NCI-H82 (cell line): Measurements from ENCODE around the gene POT1.

Experiments used
- DNase-seq: peaks from one replicate; lab custom pipeline; 2025; lab: John Stamatoyannopoulos, UW

Gene POT1

DNA sequence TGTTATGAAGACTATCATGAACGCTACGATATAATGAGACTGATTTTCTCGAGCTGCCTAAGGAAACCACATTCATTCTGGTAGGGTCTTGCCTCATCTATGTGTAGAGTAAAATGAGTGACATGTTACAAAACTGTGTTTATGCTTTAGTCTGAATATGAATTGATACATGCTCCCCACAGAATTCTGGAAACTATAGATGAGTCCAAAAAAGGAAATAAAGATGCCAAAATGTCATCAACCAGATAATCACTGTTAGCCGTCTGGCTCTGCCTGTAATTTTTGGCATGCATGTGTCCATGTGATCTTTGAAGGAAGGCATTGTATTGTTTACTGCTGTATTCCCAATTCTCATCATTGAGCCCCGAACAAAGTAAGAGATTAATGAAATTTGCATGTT is 121.4 kb downstream of the POT1 start:
- no peak for DNase-seq

DNA sequence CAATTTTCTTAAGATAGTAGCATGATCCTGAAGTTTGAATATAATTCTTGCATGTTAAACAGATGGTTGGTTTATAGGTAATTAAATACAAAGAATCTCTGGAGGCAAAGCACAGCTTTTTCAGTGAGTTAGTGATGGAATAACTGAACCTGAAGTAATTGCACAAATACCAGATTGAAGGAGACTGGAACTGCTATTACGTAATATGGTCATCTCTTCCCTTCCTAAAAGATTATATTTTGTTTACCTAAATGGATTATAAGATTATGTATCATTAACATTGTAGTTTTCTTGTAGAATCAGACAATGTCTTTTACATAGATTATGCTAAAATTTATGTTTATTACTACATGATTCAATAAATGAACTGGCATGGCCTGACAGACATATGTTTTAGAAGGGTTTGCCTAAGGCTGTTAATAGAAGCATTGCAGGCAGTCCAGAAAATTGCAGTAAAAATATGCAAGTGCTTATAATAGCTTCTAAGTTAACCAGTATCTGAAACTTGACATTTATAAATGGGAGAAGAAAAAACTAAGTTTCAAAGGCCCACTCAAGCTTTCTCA is 128.2 kb downstream of the POT1 start:
- no peak for DNase-seq

DNA sequence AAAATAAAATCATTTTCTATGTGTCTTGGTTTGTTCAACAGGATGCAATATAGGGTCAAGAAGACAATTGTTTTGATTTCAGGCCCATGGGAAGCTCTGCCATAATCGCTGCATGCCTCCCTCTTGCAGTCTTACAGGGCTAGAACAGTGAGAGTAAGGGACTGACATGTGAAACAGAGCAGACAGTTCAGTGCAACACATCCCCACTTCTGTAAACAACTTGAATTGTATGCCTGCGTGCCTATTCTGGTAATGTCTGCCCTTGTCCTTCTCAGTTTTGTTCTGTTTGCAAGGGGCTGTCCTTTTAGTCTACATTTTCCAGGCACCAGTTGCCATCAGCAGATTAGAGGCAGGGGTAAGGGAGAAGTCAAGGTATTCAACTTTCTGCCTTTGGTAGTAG is 129.2 kb downstream of the POT1 start:
- no peak for DNase-seq

DNA sequence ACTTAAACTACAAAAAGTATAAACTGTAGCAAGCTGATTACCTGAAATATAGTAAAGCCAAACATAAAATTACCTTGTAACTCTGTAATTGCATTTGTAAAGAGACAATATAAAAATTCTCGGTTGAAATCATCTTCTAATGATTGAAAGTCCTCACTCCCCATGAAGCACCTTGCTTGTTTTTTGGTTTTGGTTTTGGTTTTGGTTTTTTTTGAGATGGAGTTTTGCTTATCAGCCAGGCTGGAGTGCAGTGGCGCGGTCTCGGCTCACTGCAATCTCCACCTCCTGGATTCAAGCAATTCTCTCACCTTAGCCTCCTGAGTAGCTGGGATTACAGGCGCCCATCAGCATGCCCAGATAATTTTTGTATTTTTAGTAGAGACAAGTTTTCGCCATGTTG is 130.2 kb downstream of the POT1 start:
- no peak for DNase-seq

DNA sequence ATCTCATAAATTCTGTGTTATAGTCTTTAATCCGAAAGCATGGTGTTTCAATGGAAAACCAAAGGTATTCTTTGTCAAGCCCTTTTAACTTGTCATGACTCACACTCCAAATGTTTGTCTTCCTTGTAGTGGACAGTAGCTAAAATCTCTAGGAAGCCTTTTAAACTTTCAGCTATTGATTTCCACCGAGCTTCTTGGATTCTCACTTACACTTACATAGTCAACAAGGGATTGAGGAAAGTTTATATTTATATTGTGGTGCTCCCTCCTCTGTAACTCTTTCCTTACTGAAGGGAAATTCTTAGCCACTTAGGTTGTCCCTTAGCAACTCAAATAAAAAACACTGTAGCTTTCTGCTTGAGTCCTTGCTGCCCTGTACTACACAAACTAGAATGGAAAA is 132.9 kb downstream of the POT1 start:
- no peak for DNase-seq

DNA sequence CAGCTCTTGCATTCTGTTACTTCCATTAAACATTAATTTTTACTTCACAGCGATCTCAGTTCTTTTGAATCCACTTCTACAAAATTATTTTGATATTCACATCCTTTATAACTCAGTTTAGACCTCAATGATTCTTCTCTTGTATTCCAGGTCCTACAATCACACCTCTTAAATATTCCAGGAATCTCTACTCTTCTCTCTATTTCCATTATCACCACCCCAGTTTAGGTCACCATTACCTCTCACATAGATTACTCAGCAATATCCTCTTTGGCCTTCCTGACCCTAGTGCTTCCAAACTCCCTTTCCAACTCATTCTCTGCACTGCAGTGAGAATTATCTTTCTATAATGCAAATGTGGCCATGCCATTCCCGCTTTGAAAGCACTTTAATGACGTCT is 136.9 kb downstream of the POT1 start:
- no peak for DNase-seq

DNA sequence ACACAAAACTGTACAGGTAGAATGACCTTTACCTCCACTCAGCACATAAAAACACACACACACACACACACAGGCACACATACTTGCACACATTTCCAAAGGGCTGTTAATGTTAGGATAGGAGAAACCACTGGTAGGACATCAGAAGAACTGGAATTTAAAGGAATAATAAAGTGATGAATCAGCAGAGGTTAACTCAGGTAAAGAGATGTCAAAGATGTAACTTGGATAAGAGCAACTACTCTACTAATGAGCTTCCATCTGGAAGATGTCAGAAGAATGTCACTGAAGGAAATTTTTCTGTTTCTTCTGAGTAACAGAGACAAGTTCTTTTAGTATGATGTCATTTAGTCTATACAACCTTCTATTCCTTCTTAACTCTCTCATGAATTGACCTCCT is 137.6 kb downstream of the POT1 start:
- DNase-seq: no peak

DNA sequence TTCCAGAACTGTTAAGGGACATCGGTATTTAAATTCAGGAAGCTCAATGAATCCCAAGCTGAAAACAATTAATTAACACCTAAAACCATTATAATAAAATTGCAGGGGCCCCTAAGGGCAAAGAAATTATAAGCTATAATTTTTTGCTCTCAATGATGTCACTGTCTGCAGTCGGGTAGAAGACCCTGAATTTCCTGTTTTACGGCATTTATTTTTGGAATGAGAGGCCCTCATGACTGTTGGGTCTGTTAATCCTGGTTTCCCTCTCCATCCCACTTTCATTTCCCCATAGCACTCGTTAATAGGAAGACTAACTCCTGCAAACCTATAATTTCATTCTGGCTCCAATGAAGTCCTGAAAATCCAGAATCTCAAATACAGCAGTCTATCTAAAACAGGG is 138.2 kb downstream of the POT1 start:
- DNase-seq: no peak

DNA sequence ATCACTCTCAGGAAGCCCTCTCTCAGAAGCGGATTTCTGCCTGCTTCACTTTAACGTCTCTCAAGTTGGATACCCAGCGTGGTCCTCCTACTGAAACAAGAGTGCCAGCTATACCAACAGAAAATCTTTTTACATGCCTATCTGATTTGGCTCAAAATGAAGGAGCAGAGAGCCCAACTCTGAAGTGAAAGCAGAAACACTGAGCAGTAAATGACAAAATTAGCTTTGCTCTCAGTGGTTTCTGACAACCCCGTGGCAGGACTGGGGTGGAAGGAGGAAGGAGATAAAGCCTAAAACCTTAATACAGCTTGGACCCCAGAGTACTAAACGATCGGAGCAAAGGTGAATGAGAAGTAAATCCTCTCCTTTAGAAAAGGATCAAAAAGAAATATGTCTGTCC is 139.0 kb downstream of the POT1 start:
- DNase-seq: no peak

DNA sequence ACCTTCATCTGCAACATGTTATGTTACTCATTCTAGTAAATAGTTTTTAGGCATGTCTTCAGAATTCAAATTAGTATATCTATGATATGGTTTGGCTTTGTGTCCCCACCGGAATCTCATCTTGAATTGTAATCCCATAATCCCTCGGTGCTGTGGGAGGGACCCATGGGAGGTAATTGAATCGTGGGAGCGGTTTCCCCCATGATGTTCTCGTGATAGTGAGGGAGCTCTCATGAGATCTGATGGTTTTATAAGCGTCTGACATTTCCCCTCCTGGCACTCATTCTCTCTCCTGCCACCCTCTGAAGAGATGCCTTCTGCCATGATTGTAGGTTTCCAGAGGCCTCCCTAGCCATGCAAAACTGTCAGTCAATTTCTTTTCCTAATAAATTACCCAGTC is 143.6 kb downstream of the POT1 start:
- peak; percentile 16 for DNase-seq

DNA sequence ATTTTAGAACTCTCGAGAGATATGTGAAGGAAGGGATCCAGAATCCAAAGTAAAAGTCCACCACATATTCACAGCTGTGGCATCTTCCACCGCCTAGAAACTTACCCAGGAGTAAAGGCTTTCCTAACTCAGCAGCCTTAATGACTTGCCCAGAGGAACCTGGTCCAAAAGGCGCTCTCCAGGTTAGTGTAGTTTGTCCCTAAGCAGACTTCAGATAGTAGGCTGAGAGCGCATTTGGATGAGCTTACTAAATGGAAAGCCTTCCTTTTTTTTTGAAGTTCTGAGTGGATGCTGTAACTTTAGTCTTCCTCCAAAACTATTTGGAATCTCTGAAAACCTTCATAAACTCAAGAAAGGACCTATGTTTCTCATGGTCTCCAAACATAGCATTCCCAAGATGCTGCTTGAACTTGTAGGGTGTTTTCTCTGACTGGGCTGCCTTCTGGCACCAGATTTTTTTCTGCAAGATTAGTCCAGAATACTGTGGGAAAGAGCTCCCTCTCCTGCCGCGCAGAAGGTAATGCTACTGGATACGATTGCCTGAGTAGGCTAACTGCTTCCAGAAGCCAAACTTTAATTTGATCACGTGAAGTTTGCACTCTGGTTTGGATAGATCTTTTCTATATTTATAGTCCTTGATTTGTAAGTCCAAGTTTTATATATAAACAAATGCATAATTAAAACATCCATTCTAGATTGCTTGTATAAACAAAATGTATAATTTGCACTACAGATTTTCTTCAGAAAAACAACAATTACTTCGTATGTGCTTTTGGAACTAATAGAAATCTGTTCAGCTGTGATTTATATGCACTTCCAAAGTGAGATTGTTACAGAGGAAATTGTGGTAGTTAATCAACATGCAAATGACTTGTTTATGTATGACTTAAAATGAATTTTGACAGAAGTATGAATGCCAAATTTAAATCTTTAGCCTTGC is 144.5 kb downstream of the POT1 start:
- DNase-seq: peak; percentile 79

DNA sequence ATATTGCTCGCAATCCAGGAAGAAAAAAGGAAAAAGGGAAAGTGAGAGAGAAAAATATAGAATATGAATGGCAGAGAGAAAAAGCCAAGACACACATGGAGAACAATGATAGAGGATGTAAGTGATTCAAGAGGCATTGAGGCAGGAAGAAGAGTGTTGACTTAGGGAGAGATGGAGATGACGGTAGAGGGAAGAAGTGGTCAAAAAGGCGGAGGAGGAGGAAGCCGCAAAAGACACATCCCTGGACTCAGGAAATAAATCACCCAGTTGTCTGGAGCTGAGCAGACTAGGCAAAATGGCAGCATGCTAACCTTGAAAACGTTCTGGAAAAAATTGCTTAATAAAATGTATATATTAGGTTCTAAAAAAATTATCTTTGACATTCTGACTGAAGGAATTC is 146.4 kb downstream of the POT1 start:
- DNase-seq: no peak

DNA sequence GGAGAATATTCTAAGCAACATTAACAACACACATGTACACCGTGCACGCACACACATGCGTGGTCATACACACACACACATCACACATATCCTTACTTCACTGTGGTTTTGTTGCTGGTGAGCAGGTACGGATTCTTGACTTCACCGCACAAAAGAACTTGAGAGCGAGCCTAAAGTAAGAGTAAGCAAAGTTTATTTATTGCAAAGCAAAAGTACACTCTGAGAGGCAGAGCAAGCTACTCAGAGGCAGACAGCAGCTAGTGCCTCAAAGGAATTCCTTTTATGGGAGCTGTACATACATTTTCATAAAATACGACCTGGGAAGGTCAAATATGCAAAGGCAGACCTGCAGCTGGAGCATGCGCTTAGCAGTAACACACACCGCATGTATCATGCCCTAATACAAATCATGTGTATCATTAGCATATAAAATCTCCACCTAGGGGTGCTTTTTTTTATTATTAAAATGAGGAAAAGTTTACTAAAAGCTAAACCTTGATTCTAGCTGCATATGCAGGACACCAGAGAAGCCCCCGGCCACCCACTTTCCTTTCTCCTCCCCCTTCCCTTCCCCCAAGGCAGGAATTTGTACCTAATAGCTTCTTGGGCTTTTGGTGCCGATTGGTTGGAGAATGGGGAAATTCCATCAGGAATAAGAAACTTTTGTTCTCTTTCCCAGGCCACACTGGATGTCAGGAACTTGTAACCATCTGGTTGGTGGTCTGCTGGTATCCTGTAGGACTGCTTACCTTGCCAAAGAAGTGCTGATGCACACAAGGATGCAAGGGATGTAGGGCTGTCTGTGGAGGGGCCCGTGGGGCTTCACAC is 147.5 kb downstream of the POT1 start:
- no peak for DNase-seq

DNA sequence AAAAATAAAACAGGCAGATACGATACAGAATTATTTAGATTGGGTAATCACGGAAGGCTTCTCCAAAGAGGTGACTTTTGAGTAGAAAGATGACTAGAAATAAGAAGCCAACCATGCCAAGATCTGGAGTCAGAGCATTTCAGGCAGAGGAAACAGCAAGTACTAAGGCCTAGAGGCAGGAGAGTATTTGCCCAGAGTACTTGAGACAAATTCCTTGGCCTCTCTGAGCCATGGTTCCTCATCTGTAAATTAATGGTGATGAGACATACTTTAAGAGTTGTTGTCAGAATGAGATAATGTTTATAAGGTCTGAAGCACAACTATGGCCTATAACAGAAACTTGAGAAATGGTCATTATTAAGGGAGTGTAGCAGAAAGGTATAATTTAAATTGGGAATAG is 148.2 kb downstream of the POT1 start:
- no peak for DNase-seq

DNA sequence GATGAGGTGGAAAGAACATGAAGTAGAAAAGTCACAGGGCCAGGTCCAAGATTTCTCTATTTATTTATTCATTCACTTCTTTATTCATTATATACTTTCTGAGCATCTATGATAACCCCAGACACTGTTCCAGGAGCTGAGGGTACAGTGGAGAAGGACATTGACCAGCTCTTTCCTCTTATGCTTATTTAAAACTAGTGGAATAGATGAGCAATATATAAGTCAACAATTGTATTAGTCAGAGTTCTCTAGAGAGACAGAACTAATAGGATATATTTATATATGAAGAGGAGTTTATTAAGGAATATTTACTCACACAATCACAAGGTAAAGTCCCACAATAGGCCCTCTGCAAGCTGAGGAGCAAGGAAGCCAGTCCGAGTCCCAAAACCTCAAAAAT is 149.0 kb downstream of the POT1 start:
- no peak for DNase-seq

DNA sequence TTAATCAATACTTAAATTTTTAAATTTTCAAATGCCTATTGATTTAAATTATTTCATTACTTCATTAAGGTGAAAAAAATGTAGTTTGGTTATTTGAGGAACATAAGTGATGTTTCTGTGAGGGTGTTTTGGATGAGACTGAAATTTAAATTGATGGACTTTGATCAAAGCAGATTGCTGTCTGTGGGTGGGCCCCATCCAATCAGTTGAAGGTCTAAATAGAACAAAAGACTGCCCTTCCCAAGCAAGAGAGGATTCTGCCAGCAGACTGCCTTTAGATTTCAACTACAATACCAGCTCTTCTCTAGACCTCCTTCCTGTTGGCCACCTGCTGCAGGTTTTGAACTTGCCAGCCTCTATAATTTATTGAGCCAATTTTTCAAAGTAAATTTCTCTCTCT is 149.6 kb downstream of the POT1 start:
- no peak for DNase-seq

DNA sequence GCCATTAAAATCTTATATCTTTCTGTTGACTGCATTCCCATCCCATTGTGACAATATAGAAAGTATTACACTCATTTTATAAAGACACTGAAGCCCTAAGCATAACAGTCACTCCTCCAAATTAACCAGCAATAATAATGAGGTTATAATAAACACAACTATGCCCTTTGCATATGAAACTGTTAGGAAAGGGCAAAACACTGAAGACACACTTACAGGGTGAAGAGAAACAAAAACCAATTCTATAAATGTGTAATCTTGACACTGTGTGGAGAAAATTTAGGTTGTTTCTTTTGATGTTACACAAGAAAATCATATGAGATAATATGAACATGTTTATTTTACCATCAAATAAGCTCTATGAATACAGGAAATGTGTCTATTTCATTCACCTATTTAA is 150.0 kb downstream of the POT1 start:
- DNase-seq: no peak

DNA sequence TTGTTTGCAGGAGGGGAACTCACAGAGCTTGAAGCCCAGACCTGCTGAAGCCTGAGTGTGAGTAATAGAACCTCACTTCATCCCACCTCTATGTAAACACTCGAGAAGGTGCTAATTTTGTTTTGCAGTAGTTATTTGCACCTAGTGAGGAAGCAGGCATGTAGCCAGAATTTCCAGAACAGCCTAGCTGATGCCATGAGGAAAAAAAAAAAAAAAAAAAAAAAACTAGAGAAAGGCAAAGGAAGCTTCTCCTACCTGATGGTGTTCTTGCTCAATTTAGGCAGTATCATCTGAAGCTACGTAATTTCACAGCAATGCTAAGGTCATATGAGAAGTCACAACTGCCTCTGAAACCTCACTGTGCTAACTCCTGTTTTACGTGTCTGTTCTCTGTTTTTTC is 150.4 kb downstream of the POT1 start:
- DNase-seq: no peak

DNA sequence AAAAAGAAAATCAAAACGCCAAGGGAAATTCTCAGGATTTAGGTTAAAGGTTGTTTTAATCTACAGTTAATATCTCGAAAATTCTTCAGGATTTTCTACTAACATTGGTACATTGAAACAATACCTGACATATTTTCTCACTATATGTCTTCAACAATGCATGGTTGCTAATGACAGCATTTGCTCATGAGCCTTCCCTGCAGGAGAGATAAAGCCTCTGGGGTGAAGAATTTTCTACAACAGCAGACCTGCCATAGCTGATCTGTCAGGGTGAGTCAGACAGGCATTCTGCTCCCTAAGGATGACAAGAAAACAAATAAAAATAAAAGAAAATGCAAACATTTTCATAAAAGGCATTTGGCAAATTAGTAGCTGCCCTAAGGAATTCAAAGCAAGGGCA is 152.4 kb downstream of the POT1 start:
- no peak for DNase-seq

DNA sequence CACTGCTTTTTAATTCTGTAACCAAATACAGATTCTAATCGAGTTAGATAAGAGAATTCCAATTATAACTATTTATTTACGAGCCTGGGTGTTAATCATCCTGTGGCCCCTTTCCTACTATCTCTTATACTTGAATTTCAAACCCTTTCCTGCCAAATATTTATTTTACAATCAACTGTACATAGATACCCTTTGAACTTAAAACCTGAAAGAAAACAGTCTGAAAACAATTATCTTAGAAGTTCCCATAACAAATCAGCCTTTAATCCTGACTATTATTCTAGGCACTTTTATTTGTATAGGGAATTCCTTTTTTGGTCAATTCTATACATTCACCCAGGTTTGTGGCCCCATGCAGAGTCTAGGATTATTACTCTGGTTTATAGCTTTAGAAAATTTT is 153.5 kb downstream of the POT1 start:
- no peak for DNase-seq

DNA sequence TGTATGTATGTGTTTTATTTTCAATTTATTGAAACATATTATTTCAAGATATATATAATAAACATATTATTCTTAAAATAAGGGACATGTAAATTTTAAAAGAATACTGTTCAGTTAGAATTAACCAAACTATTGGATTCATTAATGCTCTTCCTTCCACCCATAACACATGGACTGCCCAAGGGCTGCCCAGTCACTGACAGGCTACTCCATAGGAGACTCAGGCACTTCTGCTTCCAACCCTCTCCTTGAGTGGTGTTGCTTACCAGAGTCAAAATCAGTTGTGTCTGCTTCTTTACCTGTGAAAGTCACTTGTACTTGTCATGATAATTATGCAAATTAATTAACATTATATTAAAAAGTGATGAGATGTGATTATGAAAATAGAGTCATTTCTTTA is 154.2 kb downstream of the POT1 start:
- DNase-seq: no peak

DNA sequence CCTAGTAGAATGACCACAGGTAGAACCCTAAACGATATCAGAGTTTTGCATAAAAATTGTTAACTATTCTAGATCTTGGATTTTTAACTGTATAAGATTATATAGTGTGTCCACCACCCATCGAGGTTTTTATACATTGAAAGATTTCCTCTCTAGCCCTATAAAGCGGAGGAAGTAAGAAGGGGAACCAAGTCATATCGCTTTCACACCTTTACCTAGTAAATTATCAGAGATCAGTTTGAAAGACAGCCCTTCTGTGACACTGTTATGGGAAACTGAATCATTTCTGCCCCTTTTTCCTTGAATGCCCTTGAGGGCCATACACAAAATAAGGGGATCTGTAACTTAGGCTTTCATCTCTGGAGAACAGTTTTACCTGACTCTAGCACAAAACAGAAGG is 155.7 kb downstream of the POT1 start:
- no peak for DNase-seq

DNA sequence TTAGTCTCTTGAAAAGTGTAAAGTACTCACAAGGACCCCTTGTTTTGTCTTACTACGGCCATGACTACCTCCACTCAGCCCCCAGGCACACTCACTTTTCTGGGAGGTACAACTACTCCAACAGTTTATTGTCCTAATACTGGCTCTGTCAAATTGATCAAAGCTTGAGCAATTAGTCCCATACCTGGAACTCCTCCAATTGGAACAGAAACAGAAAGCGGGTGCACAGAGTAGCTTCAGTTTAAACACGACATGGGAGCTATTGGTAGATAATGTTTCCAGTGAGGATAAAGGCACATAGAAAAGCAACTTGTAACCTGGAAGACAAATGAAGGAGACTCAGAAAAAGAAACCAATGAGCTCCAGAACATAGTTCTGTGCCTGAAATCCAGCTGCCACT is 156.3 kb downstream of the POT1 start:
- DNase-seq: no peak
